K562 (cell line): ENCODE measurements around the gene TMPRSS9. TPM values are rescaled to one million over a fixed set of nuclear protein-coding genes. Genes with fewer than 3 reads are reported as not detected.
A peak's percentile ranks its signal among the peaks of the same experiment; 100 is the strongest.

ENCODE experiments used
- CBX2 ChIP-seq: fragments of 200-600 bp; sonication (generic); IDR thresholded peaks from one replicate; pipeline ENCODE4 v1.6.1; 2012; ENCODE audit warnings: mild to moderate bottlenecking, low read length, inconsistent platforms; ENCODE audit not compliant: insufficient read depth, poor library complexity, severe bottlenecking
- CBX5 ChIP-seq: IDR thresholded peaks from 2 replicates; pipeline ENCODE4 v1.6.1; 2014; ENCODE audit warnings: low read depth, borderline replicate concordance
- EHMT2 ChIP-seq: fragments of 450-650 bp; IDR thresholded peaks from 2 replicates; pipeline ENCODE4 v1.6.1; 2018; ENCODE audit warnings: antibody characterized with exemption
- GABPB1 ChIP-seq: sonication (generic); formaldehyde crosslinking; IDR thresholded peaks from 2 replicates; pipeline ENCODE4 v1.8.0; 2022; ENCODE audit warnings: mild to moderate bottlenecking, missing genetic modification reagents
- HSF4 ChIP-seq: fragments of 250-450 bp; sonication (Bioruptor Pico); IDR thresholded peaks from 2 replicates; pipeline ENCODE4 v2.1.2; 2022; ENCODE audit warnings: mild to moderate bottlenecking, moderate library complexity, borderline replicate concordance
- NCOR1 ChIP-seq: fragments of 450-650 bp; IDR thresholded peaks from 2 replicates; pipeline ENCODE4 v1.6.1; 2016; ENCODE audit warnings: mild to moderate bottlenecking, moderate library complexity
- NRF1 ChIP-seq, 2 experiments: fragments of 450-650 bp; IDR thresholded peaks in 1 of 2; conservative IDR thresholded peaks in 1 of 2; 2 replicates each; pipeline ENCODE4 v1.6.1; 2014; ENCODE audit warnings: mild to moderate bottlenecking in 2 of 2
- SIN3B ChIP-seq: fragments of 450-650 bp; IDR thresholded peaks from 2 replicates; pipeline ENCODE4 v1.6.1; 2017; ENCODE audit warnings: low read depth, mild to moderate bottlenecking, moderate library complexity
- SMAD3 ChIP-seq: fragments of 450-650 bp; formaldehyde crosslinking; conservative IDR thresholded peaks from 2 replicates; pipeline ENCODE4 v1.4.0; 2020; ENCODE audit warnings: mild to moderate bottlenecking
- TAF1 ChIP-seq: IDR thresholded peaks from 2 replicates; pipeline ENCODE4 v1.6.1; 2011; ENCODE audit warnings: mild to moderate bottlenecking, low read length, moderate library complexity; ENCODE audit not compliant: insufficient read depth, control insufficient read depth, severe bottlenecking; ENCODE audit errors: extremely low read depth
- TBL1XR1 ChIP-seq, 2 experiments: IDR thresholded peaks; 2 replicates each; pipeline ENCODE4 v1.6.1; 2012; ENCODE audit warnings: improper control_type of control experiment in 2 of 2, low read length in 2 of 2, mild to moderate bottlenecking in 1 of 2
- TCF7 ChIP-seq: sonication (generic); IDR thresholded peaks from 2 replicates; pipeline ENCODE4 v1.6.1; 2016; ENCODE audit warnings: antibody characterized with exemption, borderline replicate concordance
- THRAP3 ChIP-seq: fragments of 450-650 bp; IDR thresholded peaks from 2 replicates; pipeline ENCODE4 v1.6.1; 2016; ENCODE audit warnings: mild to moderate bottlenecking, inconsistent platforms, borderline replicate concordance
- TSC22D4 ChIP-seq: fragments of 450-650 bp; IDR thresholded peaks from 2 replicates; pipeline ENCODE4 v1.6.1; 2016; ENCODE audit warnings: missing genetic modification characterization, missing biosample characterization, control low read depth
- WHSC1 ChIP-seq: IDR thresholded peaks from one replicate; pipeline ENCODE4 v1.6.1; 2012; ENCODE audit warnings: low read length, control low read depth, inconsistent platforms
- ZKSCAN3 ChIP-seq: fragments of 250-450 bp; sonication (Bioruptor Pico); IDR thresholded peaks from 2 replicates; pipeline ENCODE4 v1.4.0; 2020
- ZNF217 ChIP-seq: sonication (generic); formaldehyde crosslinking; IDR thresholded peaks from 2 replicates; pipeline ENCODE4 v1.8.0; 2022; ENCODE audit warnings: mild to moderate bottlenecking, missing genetic modification reagents
- ZNF224 ChIP-seq: sonication (generic); formaldehyde crosslinking; IDR thresholded peaks from 2 replicates; pipeline ENCODE4 v1.8.0; 2022; ENCODE audit warnings: mild to moderate bottlenecking, missing genetic modification reagents
- ZNF282 ChIP-seq: sonication (generic); formaldehyde crosslinking; IDR thresholded peaks from 2 replicates; pipeline ENCODE4 v1.8.1; 2023; ENCODE audit warnings: missing genetic modification reagents
- ZNF445 ChIP-seq: fragments of 250-450 bp; sonication (Bioruptor Pico); IDR thresholded peaks from 2 replicates; pipeline ENCODE4 v1.4.0; 2020; ENCODE audit warnings: low read depth, mild to moderate bottlenecking, moderate library complexity
- polyA plus RNA-seq, 8 experiments: library from polyadenylated mRNA; depleted of rRNA in 4 of 8; stranded (reverse) in 5 of 8; unstranded in 3 of 8; fragments of >200 nt; fragmentation: Nextera tagmentation in 2 of 8; fragmentation: Illumina TruSeq in 1 of 8; extraction: Ambion mirVana in 2 of 8; extraction: Trizol in 1 of 8; gene quantifications; 2 replicates each; pipeline versions ENCODE4 v1.2.1 to v1.2.3, GENCODE V29; 2011 to 2014; ENCODE audit warnings: inconsistent platforms in 1 of 8, missing spikeins in 1 of 8
- total RNA-seq, 7 experiments: library from RNA; depleted of rRNA in 6 of 7; stranded (reverse); fragments of >200 nt in 6 of 7; fragmentation: Illumina TruSeq in 2 of 7; extraction: Trizol in 2 of 7; gene quantifications; 2 replicates each; pipeline versions ENCODE4 v1.2.1 to v1.2.3, GENCODE V29; 2011 to 2021; ENCODE audit warnings: low replicate concordance in 1 of 7
- TF ChIP-seq, protein P1 (sequence below): fragments of 450-650 bp; IDR thresholded peaks from 2 replicates; pipeline ENCODE4 v1.7.0; 2016; ENCODE audit warnings: borderline replicate concordance
- TF ChIP-seq, protein P2 (sequence below): fragments of 200-800 bp; sonication (Bioruptor generic); IDR thresholded peaks from 2 replicates; pipeline ENCODE4 v1.6.1; 2017; ENCODE audit warnings: missing genetic modification characterization, missing compliant biosample characterization
- TF ChIP-seq, protein P3 (sequence below): fragments of 250-450 bp; sonication (Bioruptor Pico); IDR thresholded peaks from 2 replicates; pipeline ENCODE4 v1.6.1; 2021; ENCODE audit warnings: mild to moderate bottlenecking
- TF ChIP-seq, protein P4 (sequence below): fragments of 450-650 bp; formaldehyde crosslinking; IDR thresholded peaks from 2 replicates; pipeline ENCODE4 v1.4.0; 2020; ENCODE audit warnings: mild to moderate bottlenecking, moderate library complexity

TMPRSS9 gene
- total and polyA plus RNA-seq, 9 of the 15 experiments (the other 6 are each of a cell fraction or from before 2014, with no cell fraction given): 0.01 to 0.03 TPM; not detected in 7

DNA sequence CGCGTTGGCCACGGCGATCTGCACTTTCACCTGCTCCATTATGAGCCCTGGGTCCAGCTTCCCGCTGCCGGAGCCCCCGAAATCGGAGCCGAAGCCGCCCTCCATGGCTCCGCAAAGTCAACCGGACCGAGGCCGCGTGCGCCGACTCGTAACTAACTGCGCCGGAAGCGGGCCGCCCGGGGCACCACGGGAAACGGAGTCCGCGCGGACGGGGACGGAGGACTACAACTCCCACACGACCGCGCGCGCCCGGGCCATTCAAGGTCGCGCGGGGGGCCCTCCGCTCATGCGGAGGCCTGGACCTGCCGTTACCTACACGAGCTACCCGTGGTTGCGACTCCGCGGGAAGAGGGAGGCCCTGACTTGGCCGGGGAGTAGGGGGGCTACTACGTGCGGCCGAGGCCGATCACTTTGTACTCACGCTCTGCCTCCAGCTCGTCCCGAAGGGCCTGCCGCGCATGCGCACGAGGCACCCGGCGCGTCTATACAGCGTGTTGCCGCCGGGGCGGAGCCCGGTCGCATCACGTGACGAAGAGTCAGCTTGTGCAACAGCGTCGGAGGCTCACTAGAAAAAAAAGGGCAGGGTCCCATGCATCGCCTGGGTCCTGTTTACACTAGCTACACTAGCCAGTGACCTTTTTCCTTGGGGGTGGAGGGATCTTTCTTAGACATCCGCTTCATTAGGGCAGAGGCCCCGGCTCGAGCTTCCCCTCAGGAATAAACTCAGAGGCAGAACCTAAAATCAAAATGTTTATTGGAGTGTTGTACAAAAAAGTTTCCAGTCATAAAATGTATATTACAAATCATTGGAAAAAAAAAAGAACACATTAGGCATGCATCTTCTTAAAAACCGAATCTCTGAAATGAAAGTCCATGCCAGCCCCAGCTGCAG is 67.6 kb downstream of the TMPRSS9 start, which contains the start of gene TIMM13 (continued):
- TF ChIP-seq TAF1: peak; percentile 60
- no peak for TF ChIP-seq ZNF217 (CRISPR knock-in tag)
- TF ChIP-seq, protein P1, sequence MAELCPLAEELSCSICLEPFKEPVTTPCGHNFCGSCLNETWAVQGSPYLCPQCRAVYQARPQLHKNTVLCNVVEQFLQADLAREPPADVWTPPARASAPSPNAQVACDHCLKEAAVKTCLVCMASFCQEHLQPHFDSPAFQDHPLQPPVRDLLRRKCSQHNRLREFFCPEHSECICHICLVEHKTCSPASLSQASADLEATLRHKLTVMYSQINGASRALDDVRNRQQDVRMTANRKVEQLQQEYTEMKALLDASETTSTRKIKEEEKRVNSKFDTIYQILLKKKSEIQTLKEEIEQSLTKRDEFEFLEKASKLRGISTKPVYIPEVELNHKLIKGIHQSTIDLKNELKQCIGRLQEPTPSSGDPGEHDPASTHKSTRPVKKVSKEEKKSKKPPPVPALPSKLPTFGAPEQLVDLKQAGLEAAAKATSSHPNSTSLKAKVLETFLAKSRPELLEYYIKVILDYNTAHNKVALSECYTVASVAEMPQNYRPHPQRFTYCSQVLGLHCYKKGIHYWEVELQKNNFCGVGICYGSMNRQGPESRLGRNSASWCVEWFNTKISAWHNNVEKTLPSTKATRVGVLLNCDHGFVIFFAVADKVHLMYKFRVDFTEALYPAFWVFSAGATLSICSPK: no peak
- peak; percentile 84 for TF ChIP-seq SIN3B
- TF ChIP-seq NCOR1: no peak
- TF ChIP-seq TCF7: no peak
- no peak for TF ChIP-seq THRAP3
- TF ChIP-seq ZKSCAN3 (CRISPR knock-in tag): no peak
- TF ChIP-seq, protein P2, sequence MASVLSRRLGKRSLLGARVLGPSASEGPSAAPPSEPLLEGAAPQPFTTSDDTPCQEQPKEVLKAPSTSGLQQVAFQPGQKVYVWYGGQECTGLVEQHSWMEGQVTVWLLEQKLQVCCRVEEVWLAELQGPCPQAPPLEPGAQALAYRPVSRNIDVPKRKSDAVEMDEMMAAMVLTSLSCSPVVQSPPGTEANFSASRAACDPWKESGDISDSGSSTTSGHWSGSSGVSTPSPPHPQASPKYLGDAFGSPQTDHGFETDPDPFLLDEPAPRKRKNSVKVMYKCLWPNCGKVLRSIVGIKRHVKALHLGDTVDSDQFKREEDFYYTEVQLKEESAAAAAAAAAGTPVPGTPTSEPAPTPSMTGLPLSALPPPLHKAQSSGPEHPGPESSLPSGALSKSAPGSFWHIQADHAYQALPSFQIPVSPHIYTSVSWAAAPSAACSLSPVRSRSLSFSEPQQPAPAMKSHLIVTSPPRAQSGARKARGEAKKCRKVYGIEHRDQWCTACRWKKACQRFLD (CRISPR knock-in tag): no peak; the same call in 1 of the 2 replicates
- TF ChIP-seq, protein P3, sequence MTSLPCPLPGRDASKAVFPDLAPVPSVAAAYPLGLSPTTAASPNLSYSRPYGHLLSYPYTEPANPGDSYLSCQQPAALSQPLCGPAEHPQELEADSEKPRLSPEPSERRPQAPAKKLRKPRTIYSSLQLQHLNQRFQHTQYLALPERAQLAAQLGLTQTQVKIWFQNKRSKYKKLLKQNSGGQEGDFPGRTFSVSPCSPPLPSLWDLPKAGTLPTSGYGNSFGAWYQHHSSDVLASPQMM (CRISPR knock-in tag): no peak
- TF ChIP-seq TSC22D4: no peak
- TF ChIP-seq NRF1 (conservative IDR thresholded peaks at IDR 0.05 in 1 of 2, IDR thresholded peaks at IDR 0.05 in 1 of 2): peak; percentile 100
- TF ChIP-seq ZNF445: no peak
- TF ChIP-seq TBL1XR1 (IDR thresholded peaks at IDR 0.05; ENCODE audit: low read length in 2 of 2): peak in 1 of 2 experiments; percentile 17; a peak in 1 of 4 replicates
- TF ChIP-seq SMAD3 (CRISPR knock-in tag): 0 out of 2 replicates have a peak, but pooled peaks have one; percentile 46
- TF ChIP-seq HSF4 (CRISPR knock-in tag): no peak
- TF ChIP-seq, protein P4, sequence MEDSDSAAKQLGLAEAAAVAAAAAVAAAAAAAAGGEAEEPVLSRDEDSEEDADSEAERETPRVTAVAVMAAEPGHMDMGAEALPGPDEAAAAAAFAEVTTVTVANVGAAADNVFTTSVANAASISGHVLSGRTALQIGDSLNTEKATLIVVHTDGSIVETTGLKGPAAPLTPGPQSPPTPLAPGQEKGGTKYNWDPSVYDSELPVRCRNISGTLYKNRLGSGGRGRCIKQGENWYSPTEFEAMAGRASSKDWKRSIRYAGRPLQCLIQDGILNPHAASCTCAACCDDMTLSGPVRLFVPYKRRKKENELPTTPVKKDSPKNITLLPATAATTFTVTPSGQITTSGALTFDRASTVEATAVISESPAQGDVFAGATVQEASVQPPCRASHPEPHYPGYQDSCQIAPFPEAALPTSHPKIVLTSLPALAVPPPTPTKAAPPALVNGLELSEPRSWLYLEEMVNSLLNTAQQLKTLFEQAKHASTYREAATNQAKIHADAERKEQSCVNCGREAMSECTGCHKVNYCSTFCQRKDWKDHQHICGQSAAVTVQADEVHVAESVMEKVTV (CRISPR knock-in tag): no peak
- peak; percentile 99 for TF ChIP-seq GABPB1 (CRISPR knock-in tag)
- no peak for TF ChIP-seq CBX5
- no peak for TF ChIP-seq WHSC1
- TF ChIP-seq CBX2: no peak
- no peak for TF ChIP-seq ZNF224
- TF ChIP-seq ZNF282 (CRISPR knock-in tag): no peak
- no peak for TF ChIP-seq EHMT2
